Esophagus squamous epithelium (tissue), 5 donors: ENCODE results near the gene PAPLN. TPM values are rescaled to one million over a fixed set of nuclear protein-coding genes. Genes with fewer than 3 reads are reported as not detected.

ENCODE experiments used
- DNase-seq: peaks from one replicate; lab custom pipeline; 2025; lab: John Stamatoyannopoulos, UW
- H3K27ac ChIP-seq, 4 donors: fragments of 200-600 bp; sonication (generic); one replicate each; pipeline ENCODE4 v1.5.1; 2016 to 2019; ENCODE audit warnings: mild to moderate bottlenecking in 1 of 4
- H3K27me3 ChIP-seq, 4 donors: fragments of 200-600 bp; sonication (generic); 1 replicate in 3 of 4; 2 replicates in 1 of 4; pipeline versions ENCODE4 v1.5.1 to v1.6.0; 2017 to 2021; ENCODE audit warnings: antibody characterized with exemption in 1 of 4
- H3K36me3 ChIP-seq, 3 donors: fragments of 200-600 bp; sonication (generic); one replicate each; pipeline ENCODE4 v1.5.1; 2016 to 2019
- H3K4me1 ChIP-seq, 3 donors: fragments of 200-600 bp; sonication (generic); one replicate each; pipeline ENCODE4 v1.5.1; 2017 to 2019
- H3K4me3 ChIP-seq, 4 donors: fragments of 200-600 bp; sonication (generic); 1 replicate in 3 of 4; 2 replicates in 1 of 4; pipeline ENCODE4 v1.5.1; 2016 to 2019; ENCODE audit warnings: mild to moderate bottlenecking in 2 of 4, moderate library complexity in 1 of 4
- H3K9me3 ChIP-seq, 3 donors: fragments of 200-600 bp; sonication (generic); one replicate each; pipeline ENCODE4 v1.5.1; 2016 to 2019
- CTCF ChIP-seq, 6 experiments: fragments of 450-650 bp in 4 of 6; fragments of 200-600 bp in 2 of 6; sonication (generic) in 2 of 6; IDR thresholded peaks; one replicate each; pipeline ENCODE4 v1.5.1; 2016 to 2019; ENCODE audit warnings: antibody characterized with exemption in 6 of 6, mild to moderate bottlenecking in 4 of 6, moderate library complexity in 4 of 6
- POLR2A ChIP-seq, 4 donors: fragments of 450-650 bp; IDR thresholded peaks; one replicate each; pipeline ENCODE4 v1.6.1; 2017; ENCODE audit warnings: antibody characterized with exemption in 4 of 4, mild to moderate bottlenecking in 4 of 4, moderate library complexity in 3 of 4
- WGBS, 2 donors: methylation state at CpG; one replicate each; pipeline ENCODE4 v1.1.5; 2018; 5-methylcytosine and 5-hydroxymethylcytosine counted together
- intact Hi-C: fragments of 100-400 bp; cut with DNase I; formaldehyde crosslinking; loops from one replicate; pipeline ENCODE4 v1.15.0; 2022
- small RNA-seq, 4 donors: library from RNA; depleted of rRNA; stranded (forward); fragments of <200 nt; gene quantifications; one replicate each; pipeline ENCODE3, GENCODE V24; 2016
- total RNA-seq, 4 donors: library from RNA; depleted of rRNA; stranded (reverse); fragments of >200 nt; gene quantifications; one replicate each; pipeline ENCODE4 v1.1.0, GENCODE V29; 2016
- donor health status: DM: yes; HTN: yes; CAD: no.

Gene PAPLN
- total RNA-seq, 4 donors from 2014 or later: 2.2 to 12.6 (median 5.4) TPM

GRCh38 chr14:73311708-73312030 lies 74.4 kb downstream of the PAPLN start:
- H3K36me3 ChIP-seq: no peaks in the 10 kb centered on the region
- TF ChIP-seq POLR2A (IDR thresholded peaks at IDR 0.05): no peak
- no peak for TF ChIP-seq CTCF (IDR thresholded peaks at IDR 0.05)
- intact Hi-C loops: no loop called here
- H3K27ac ChIP-seq: peak overlapping the region in 2 of 4 donors; percentile 36 to 44
- DNase-seq: no peak
- WGBS, 2 donors: 72 to 85% methylated on average over 2 of the region's 2 CpGs
- H3K27me3 ChIP-seq: no peaks in the 10 kb centered on the region
- H3K4me1 ChIP-seq: peaks cover 0 to 15% (median 0%) of the 10 kb centered on the region in 3 donors
- no peaks in the 10 kb centered on the region for H3K9me3 ChIP-seq
- H3K4me3 ChIP-seq: no peak overlapping the region

- no peak for DNase-seq
- Histone ChIP-seq H3K4me1 (peaks cover 0 to 15% (median 0%) of the 10 kb centered on the region in 3 donors), H3K36me3 (no peaks in the 10 kb centered on the region), H3K9me3 (no peaks in the 10 kb centered on the region), H3K27ac (no peak overlapping the region), H3K27me3 (no peaks in the 10 kb centered on the region), H3K4me3 (no peak overlapping the region)
- intact Hi-C loops: no loop called here
- TF ChIP-seq CTCF (IDR thresholded peaks at IDR 0.05): no peak
- TF ChIP-seq POLR2A (IDR thresholded peaks at IDR 0.05): no peak
- 82 to 89% methylated on average over 3 of the region's 3 CpGs for WGBS, 2 donors
Observed at GRCh38 chr14:73312687-73313086, 75.4 kb downstream of the PAPLN start.

- TF ChIP-seq CTCF (IDR thresholded peaks at IDR 0.05) (no peak), POLR2A (IDR thresholded peaks at IDR 0.05) (no peak)
Observed at GRCh38 chr14:73313151-73313550, 75.8 kb downstream of the PAPLN start.

GRCh38 chr14:73323896-73324399 lies 86.6 kb downstream of the PAPLN start:
- Histone ChIP-seq H3K36me3 (peaks cover 0 to 19% (median 0%) of the 10 kb centered on the region in 3 donors), H3K9me3 (no peaks in the 10 kb centered on the region), H3K27ac (no peak overlapping the region), H3K4me1 (no peaks in the 10 kb centered on the region), H3K4me3 (no peak overlapping the region), H3K27me3 (no peaks in the 10 kb centered on the region)
- DNase-seq: no peak
- intact Hi-C loops: no loop called here
- 62 to 67% methylated on average over 3 of the region's 3 CpGs for WGBS, 2 donors
- no peak for TF ChIP-seq POLR2A (IDR thresholded peaks at IDR 0.05)
- no peak for TF ChIP-seq CTCF (IDR thresholded peaks at IDR 0.05)

More at GRCh38 chr14:73313151-73313550, 75.8 kb downstream of the PAPLN start:
- intact Hi-C loops: no loop called here
- DNase-seq: no peak
- H3K36me3 ChIP-seq: no peaks in the 10 kb centered on the region
- no peaks in the 10 kb centered on the region for H3K9me3 ChIP-seq
- no peak overlapping the region for H3K4me3 ChIP-seq
- peaks cover 0 to 15% (median 0%) of the 10 kb centered on the region in 3 donors for H3K4me1 ChIP-seq
- no peaks in the 10 kb centered on the region for H3K27me3 ChIP-seq
- no peak overlapping the region for H3K27ac ChIP-seq
- 98 to 100% methylated on average over 4 of the region's 4 CpGs for WGBS, 2 donors

Small RNA genes within 50 kb of the gene (small RNA-seq; reads per million reads assigned to genes)
- 0 reads per million in 4 donors for gene AC004858.1
- gene RNU6-419P: 0 reads per million in 4 donors

Other genes starting within 250 kb of the PAPLN start
- 10 to 100 TPM in 3 of 4 donors, 1 to 10 TPM in 1; 9.7 to 17.6 (median 14.0) TPM for gene ZFYVE1, start 210.4 kb upstream of the PAPLN start, total RNA-seq
- 10 to 100 TPM; 22.3 to 58.2 (median 34.2) TPM for gene RBM25, start 179.0 kb upstream of the PAPLN start, total RNA-seq
- gene PSEN1, start 101.0 kb upstream of the PAPLN start, total RNA-seq: 10 to 100 TPM; 34.6 to 49.8 (median 41.5) TPM
- 10 to 100 TPM; 27.7 to 52.8 (median 34.2) TPM for gene NUMB, start 221.0 kb downstream of the PAPLN start, total RNA-seq